ENCODE results near the gene LSAMP.

The LSAMP gene

DNA sequence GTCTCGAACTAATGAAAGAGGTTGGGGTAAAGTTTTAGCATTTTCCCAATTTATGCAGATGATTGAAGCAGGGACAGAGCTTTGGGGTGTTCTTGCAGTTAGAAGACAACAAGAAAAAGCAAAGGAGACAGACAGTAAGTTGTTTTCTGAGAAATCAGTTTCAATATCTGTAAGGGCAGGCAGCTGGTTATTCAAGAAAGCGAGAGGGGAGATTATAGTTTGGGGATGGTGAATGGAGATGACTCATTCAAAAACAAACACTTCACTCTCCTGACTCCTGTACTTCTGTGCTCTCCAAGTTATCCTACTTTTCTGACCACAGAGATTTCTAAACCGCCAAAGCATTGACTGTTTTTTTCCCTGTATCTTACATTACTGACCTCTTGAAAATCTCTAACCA is 469.9 kb downstream of the LSAMP start:
- Histone ChIP-seq H3K27ac (ENCODE audit: low read depth, low read length) (no peak overlapping the region), H3K27me3 (ENCODE audit: control insufficient read depth, insufficient read depth, low read length) (no peaks in the 10 kb centered on the region), H3K36me3 (ENCODE audit: control insufficient read depth, insufficient read depth, low read length) (no peaks in the 10 kb centered on the region), H3K9me3 (ENCODE audit: control insufficient read depth, insufficient read depth, low read depth, low read length) (no peaks in the 10 kb centered on the region), H3K9ac (ENCODE audit: low read length) (no peak overlapping the region), H3K4me1 (ENCODE audit: control insufficient read depth, insufficient read depth, low read length) (peaks cover 7% of the 10 kb centered on the region; the same call in 1 of the 2 replicates), H3K4me3 (ENCODE audit: low read depth, low read length) (no peak overlapping the region)

DNA sequence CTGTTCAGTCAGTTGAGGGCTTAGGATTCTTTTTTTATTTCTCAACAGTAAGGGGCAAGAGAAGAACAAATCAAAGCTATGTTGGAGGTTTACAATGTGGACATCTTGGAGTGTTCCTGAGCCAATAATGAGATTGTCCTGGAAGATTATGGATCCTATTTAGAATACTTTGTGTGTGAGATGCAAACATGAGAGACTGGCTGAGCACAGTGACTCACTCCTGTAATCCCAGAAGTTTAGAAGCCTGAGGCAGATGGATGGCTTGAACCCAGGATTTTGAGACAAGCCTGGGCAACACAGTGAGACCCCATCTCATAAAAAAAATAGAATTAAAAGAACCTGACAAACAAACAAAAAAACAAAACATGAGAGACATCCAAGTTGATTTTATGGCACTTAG is 470.3 kb downstream of the LSAMP start:
- Histone ChIP-seq H3K4me1 (ENCODE audit: control insufficient read depth, insufficient read depth, low read length) (peaks cover 7% of the 10 kb centered on the region; the same call in 1 of the 2 replicates), H3K9me3 (ENCODE audit: control insufficient read depth, insufficient read depth, low read depth, low read length) (no peaks in the 10 kb centered on the region), H3K27me3 (ENCODE audit: control insufficient read depth, insufficient read depth, low read length) (no peaks in the 10 kb centered on the region), H3K36me3 (ENCODE audit: control insufficient read depth, insufficient read depth, low read length) (no peaks in the 10 kb centered on the region), H3K27ac (ENCODE audit: low read depth, low read length) (no peak overlapping the region), H3K4me3 (ENCODE audit: low read depth, low read length) (no peak overlapping the region), H3K9ac (ENCODE audit: low read length) (no peak overlapping the region)

DNA sequence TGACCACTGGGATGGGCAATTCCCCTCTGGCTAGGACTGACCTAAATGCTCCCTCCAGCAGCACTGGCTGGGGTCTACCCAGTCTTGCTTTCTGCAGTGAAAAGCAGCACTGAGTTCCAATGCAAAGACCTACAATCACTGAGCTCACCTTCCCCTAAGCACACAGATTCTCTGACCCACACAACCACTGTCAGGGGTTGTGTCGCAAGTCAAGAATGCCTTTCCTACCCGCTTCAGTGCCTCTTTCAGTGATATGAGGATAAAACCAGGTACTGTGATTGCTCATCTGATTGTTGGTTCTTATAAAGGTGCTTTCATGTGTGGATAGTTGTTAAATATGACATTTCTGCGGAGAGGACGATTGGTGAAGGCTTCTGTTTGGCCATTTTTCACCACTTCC is 476.4 kb downstream of the LSAMP start:
- Histone ChIP-seq H3K4me1 (ENCODE audit: control insufficient read depth, insufficient read depth, low read length) (no peaks in the 10 kb centered on the region), H3K27me3 (ENCODE audit: control insufficient read depth, insufficient read depth, low read length) (no peaks in the 10 kb centered on the region), H3K9ac (ENCODE audit: low read length) (no peak overlapping the region), H3K9me3 (ENCODE audit: control insufficient read depth, insufficient read depth, low read depth, low read length) (no peaks in the 10 kb centered on the region), H3K27ac (ENCODE audit: low read depth, low read length) (no peak overlapping the region), H3K4me3 (ENCODE audit: low read depth, low read length) (no peak overlapping the region), H3K36me3 (ENCODE audit: control insufficient read depth, insufficient read depth, low read length) (no peaks in the 10 kb centered on the region)

DNA sequence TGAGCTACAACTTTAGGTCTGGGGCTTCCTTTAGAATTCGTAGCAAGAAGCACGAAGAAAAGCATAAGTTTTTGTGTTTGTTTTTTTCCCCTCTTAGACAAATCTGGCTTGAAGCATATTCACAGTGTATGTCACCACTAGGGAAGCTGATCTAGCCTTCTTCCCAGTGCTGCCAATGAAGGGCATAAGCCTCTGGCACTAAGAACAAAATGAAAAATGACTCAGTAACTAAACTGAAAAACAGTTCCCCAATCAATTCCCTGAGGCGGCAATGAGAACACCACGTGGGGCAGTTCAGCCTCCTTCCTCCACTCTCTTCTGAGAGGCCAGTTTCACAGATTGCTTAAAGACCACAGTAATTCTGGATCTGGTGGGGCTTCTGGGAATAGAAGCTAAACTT is 483.9 kb downstream of the LSAMP start:
- H3K4me3 ChIP-seq (ENCODE audit: low read depth, low read length), result no peak overlapping the region
- no peaks in the 10 kb centered on the region for H3K4me1 ChIP-seq (ENCODE audit: control insufficient read depth, insufficient read depth, low read length)
- no peak overlapping the region for H3K27ac ChIP-seq (ENCODE audit: low read depth, low read length)
- no peak overlapping the region for H3K9ac ChIP-seq (ENCODE audit: low read length)
- H3K36me3 ChIP-seq (ENCODE audit: control insufficient read depth, insufficient read depth, low read length), result no peaks in the 10 kb centered on the region
- no peaks in the 10 kb centered on the region for H3K9me3 ChIP-seq (ENCODE audit: control insufficient read depth, insufficient read depth, low read depth, low read length)
- H3K27me3 ChIP-seq (ENCODE audit: control insufficient read depth, insufficient read depth, low read length), result no peaks in the 10 kb centered on the region

DNA sequence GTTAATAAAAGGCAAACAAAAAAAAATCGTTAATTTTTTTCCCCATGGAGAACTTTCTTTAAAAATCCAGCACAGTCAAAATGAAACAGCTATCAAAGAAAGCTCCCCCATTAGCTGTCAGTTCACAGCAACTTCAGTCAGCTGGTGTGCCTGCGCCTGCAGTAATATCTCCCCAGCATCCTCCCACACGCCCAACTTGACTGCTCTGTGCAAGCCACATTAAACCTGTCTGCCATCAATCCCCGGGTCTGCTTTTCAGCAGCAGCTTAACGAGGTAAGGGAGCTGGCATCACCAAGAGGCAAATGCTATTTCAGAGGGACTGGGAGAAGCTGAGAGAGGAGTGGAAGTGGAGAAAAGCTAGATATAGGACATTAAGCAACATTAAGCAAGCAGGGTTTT is 484.5 kb downstream of the LSAMP start:
- Histone ChIP-seq H3K27me3 (ENCODE audit: control insufficient read depth, insufficient read depth, low read length) (no peaks in the 10 kb centered on the region), H3K4me1 (ENCODE audit: control insufficient read depth, insufficient read depth, low read length) (no peaks in the 10 kb centered on the region), H3K9me3 (ENCODE audit: control insufficient read depth, insufficient read depth, low read depth, low read length) (no peaks in the 10 kb centered on the region), H3K9ac (ENCODE audit: low read length) (no peak overlapping the region), H3K4me3 (ENCODE audit: low read depth, low read length) (no peak overlapping the region), H3K27ac (ENCODE audit: low read depth, low read length) (no peak overlapping the region), H3K36me3 (ENCODE audit: control insufficient read depth, insufficient read depth, low read length) (no peaks in the 10 kb centered on the region)

DNA sequence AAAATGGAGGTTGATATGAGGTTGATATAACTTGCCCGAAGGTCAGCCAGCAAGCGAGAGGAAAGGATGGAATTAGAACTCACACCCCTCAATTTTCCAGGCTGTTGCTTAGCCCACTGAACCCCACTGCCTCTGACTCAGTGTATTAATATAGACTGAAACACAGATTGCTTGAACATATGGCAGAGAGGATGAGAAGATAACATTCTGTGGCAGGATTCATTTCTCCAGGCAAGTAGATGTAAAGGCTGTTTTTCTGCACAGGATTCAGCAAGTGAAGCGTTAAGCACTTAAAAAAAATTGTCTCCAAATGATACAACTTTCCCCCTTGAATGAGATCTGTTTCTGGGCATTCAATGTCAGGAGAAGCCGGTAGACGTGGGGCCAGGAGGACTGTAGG is 486.8 kb downstream of the LSAMP start:
- no peak overlapping the region for H3K27ac ChIP-seq (ENCODE audit: low read depth, low read length)
- H3K9me3 ChIP-seq (ENCODE audit: control insufficient read depth, insufficient read depth, low read depth, low read length), result no peaks in the 10 kb centered on the region
- no peak overlapping the region for H3K4me3 ChIP-seq (ENCODE audit: low read depth, low read length)
- H3K9ac ChIP-seq (ENCODE audit: low read length), result no peak overlapping the region
- no peaks in the 10 kb centered on the region for H3K36me3 ChIP-seq (ENCODE audit: control insufficient read depth, insufficient read depth, low read length)
- no peaks in the 10 kb centered on the region for H3K4me1 ChIP-seq (ENCODE audit: control insufficient read depth, insufficient read depth, low read length)
- no peaks in the 10 kb centered on the region for H3K27me3 ChIP-seq (ENCODE audit: control insufficient read depth, insufficient read depth, low read length)

DNA sequence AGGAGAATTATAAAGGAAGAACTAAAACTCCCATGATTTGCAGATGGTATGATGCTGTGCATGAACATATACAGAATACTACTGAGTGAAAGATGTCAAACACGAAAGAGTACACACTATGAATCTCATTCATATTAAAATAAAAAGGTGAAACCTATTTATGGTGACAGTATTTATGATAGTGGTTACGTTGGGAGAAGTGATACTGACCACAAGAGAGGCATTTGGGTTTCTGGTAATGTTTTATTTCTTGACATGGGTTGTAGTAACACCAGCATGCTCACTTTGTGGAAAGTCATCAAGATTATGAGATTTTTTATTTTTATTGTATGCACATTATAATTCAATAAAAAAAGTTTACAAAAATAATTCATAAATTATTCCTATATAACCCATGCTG is 498.0 kb downstream of the LSAMP start:
- Histone ChIP-seq H3K4me1 (ENCODE audit: control insufficient read depth, insufficient read depth, low read length) (no peaks in the 10 kb centered on the region), H3K27me3 (ENCODE audit: control insufficient read depth, insufficient read depth, low read length) (no peaks in the 10 kb centered on the region), H3K9ac (ENCODE audit: low read length) (no peak overlapping the region), H3K4me3 (ENCODE audit: low read depth, low read length) (no peak overlapping the region), H3K27ac (ENCODE audit: low read depth, low read length) (no peak overlapping the region), H3K9me3 (ENCODE audit: control insufficient read depth, insufficient read depth, low read depth, low read length) (no peaks in the 10 kb centered on the region), H3K36me3 (ENCODE audit: control insufficient read depth, insufficient read depth, low read length) (no peaks in the 10 kb centered on the region)

DNA sequence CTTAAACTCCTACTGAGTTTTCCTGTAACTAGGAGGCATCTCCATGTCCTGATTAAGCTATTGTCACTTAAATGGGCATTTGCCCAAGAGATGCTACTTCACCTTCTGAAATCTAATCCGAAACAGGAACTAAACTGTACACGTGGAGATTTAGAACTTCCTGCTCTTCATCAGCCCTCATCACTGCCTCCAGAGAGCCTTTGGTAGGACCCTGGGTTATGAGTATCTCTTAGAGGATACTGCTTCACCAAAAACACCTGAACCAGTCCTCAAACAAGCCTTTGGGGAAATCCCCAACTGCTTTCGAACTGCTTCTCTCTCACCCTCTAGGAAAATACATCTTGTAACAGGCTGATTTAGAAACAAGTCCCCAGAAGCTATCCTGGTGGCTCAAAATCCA is 501.7 kb downstream of the LSAMP start:
- H3K9ac ChIP-seq (ENCODE audit: low read length), result no peak overlapping the region
- no peak overlapping the region for H3K4me3 ChIP-seq (ENCODE audit: low read depth, low read length)
- H3K4me1 ChIP-seq (ENCODE audit: control insufficient read depth, insufficient read depth, low read length), result no peaks in the 10 kb centered on the region
- H3K36me3 ChIP-seq (ENCODE audit: control insufficient read depth, insufficient read depth, low read length), result no peaks in the 10 kb centered on the region
- H3K9me3 ChIP-seq (ENCODE audit: control insufficient read depth, insufficient read depth, low read depth, low read length), result 0 out of 2 replicates have a peak, but pooled peaks cover 7% of the 10 kb centered on the region
- H3K27ac ChIP-seq (ENCODE audit: low read depth, low read length), result no peak overlapping the region
- H3K27me3 ChIP-seq (ENCODE audit: control insufficient read depth, insufficient read depth, low read length), result no peaks in the 10 kb centered on the region

DNA sequence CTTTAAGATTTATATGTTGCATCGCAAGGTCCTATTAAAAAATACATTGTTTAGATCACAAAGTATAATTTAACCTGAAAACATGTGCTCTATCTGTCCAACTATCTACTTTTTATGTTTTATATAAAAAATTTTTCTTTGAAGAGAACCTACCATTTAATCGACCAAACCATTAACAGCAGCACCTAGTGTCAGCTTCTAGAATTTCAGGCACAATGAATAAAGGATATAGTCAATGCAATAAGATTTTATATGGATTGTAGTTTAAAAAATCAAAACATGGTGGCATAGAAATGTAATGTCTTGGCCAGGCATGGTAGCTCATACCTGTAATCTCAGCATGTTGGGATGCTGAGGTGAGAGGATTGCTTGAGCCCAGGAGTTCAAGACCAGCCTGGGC is 508.2 kb downstream of the LSAMP start:
- H3K4me3 ChIP-seq (ENCODE audit: low read depth, low read length), result no peak overlapping the region
- H3K4me1 ChIP-seq (ENCODE audit: control insufficient read depth, insufficient read depth, low read length), result no peaks in the 10 kb centered on the region
- no peak overlapping the region for H3K9ac ChIP-seq (ENCODE audit: low read length)
- H3K27ac ChIP-seq (ENCODE audit: low read depth, low read length), result no peak overlapping the region
- H3K27me3 ChIP-seq (ENCODE audit: control insufficient read depth, insufficient read depth, low read length), result no peaks in the 10 kb centered on the region
- no peaks in the 10 kb centered on the region for H3K36me3 ChIP-seq (ENCODE audit: control insufficient read depth, insufficient read depth, low read length)
- H3K9me3 ChIP-seq (ENCODE audit: control insufficient read depth, insufficient read depth, low read depth, low read length), result 0 out of 2 replicates have a peak, but pooled peaks cover 7% of the 10 kb centered on the region

DNA sequence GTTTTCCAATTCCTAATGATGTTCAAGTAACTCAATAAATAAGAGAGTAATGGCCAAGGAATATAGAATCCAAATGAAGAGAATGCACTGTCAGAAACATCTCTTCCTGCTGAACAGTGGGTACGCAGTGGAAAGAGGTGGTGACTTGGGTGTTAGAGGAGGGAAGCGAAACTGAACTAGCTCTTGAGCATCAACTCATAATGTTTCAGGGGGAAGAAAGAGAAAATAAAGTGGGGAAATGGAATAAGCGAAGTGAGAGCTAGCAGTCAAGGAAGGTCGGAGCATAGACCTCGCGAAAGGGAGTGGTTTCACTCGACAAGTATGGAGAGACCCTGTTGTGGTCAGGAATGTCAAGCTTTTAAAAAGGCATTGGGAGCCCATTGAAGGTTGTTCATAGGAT is 512.5 kb downstream of the LSAMP start:
- Histone ChIP-seq H3K9ac (ENCODE audit: low read length) (no peak overlapping the region), H3K36me3 (ENCODE audit: control insufficient read depth, insufficient read depth, low read length) (no peaks in the 10 kb centered on the region), H3K27ac (ENCODE audit: low read depth, low read length) (no peak overlapping the region), H3K27me3 (ENCODE audit: control insufficient read depth, insufficient read depth, low read length) (no peaks in the 10 kb centered on the region), H3K4me1 (ENCODE audit: control insufficient read depth, insufficient read depth, low read length) (peaks cover 4% of the 10 kb centered on the region; the same call in 1 of the 2 replicates), H3K9me3 (ENCODE audit: control insufficient read depth, insufficient read depth, low read depth, low read length) (no peaks in the 10 kb centered on the region), H3K4me3 (ENCODE audit: low read depth, low read length) (no peak overlapping the region)

DNA sequence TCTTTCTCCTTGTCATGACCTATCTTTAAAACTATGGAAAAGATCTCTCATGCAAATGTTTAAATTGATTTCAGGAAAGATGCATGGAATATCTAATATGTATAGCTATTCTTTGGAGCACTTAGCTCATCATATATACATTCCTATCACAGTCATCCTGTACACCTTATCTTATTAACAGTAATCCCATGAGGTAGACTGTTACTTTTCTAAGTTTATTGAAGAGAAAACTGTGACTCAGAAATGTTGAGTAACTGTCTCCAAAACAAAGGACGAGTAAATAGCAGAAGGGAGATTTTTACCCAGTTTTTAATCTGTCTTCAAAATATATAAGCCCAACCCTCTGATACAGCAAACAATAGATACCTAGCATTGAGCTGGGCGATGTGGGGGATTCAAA is 513.7 kb downstream of the LSAMP start:
- Histone ChIP-seq H3K4me3 (ENCODE audit: low read depth, low read length) (no peak overlapping the region), H3K9ac (ENCODE audit: low read length) (no peak overlapping the region), H3K4me1 (ENCODE audit: control insufficient read depth, insufficient read depth, low read length) (peaks cover 4% of the 10 kb centered on the region; the same call in 1 of the 2 replicates), H3K27me3 (ENCODE audit: control insufficient read depth, insufficient read depth, low read length) (no peaks in the 10 kb centered on the region), H3K36me3 (ENCODE audit: control insufficient read depth, insufficient read depth, low read length) (no peaks in the 10 kb centered on the region), H3K27ac (ENCODE audit: low read depth, low read length) (no peak overlapping the region), H3K9me3 (ENCODE audit: control insufficient read depth, insufficient read depth, low read depth, low read length) (no peaks in the 10 kb centered on the region)

DNA sequence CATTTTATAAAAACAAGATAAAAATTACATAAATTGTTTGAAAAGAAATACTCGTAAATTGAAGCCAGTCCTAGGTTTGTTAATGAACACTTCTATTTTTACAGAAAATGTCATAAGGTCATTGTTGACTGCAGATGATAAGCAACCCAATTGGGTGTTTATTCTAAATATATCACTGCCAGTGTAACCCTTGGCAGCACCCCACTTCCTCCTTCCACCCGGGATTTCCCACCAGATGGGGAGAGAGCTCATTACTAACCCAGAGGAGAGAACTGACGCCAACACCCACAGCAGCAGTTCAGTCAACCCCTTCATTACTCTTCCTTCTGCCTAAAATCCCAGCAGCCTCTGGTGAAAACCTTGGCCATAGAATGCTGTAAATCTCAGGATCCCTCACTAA is 514.4 kb downstream of the LSAMP start:
- Histone ChIP-seq H3K9me3 (ENCODE audit: control insufficient read depth, insufficient read depth, low read depth, low read length) (no peaks in the 10 kb centered on the region), H3K36me3 (ENCODE audit: control insufficient read depth, insufficient read depth, low read length) (no peaks in the 10 kb centered on the region), H3K27ac (ENCODE audit: low read depth, low read length) (no peak overlapping the region), H3K4me3 (ENCODE audit: low read depth, low read length) (no peak overlapping the region), H3K9ac (ENCODE audit: low read length) (no peak overlapping the region), H3K27me3 (ENCODE audit: control insufficient read depth, insufficient read depth, low read length) (no peaks in the 10 kb centered on the region), H3K4me1 (ENCODE audit: control insufficient read depth, insufficient read depth, low read length) (peaks cover 4% of the 10 kb centered on the region; the same call in 1 of the 2 replicates)

All from HUES6 (cell line).